Measurements from ENCODE around the gene CLBA1.

- TF ChIP-seq TCF12 (IDR thresholded peaks at IDR 0.05) (no peak), CTCF (IDR thresholded peaks at IDR 0.05) (no peak), RCOR1 (IDR thresholded peaks at IDR 0.05; ENCODE audit: low read length) (no peak), EP300 (IDR thresholded peaks at IDR 0.05; ENCODE audit: borderline replicate concordance in 1 of 2, low read depth in 1 of 2, low read length in 1 of 2) (no peak), POLR2AphosphoS5 (IDR thresholded peaks at IDR 0.05; ENCODE audit: low read depth, low read length) (no peak), ZBTB33 (IDR thresholded peaks at IDR 0.05; ENCODE audit: borderline replicate concordance, low read depth) (no peak), TAF1 (IDR thresholded peaks at IDR 0.05; ENCODE audit: borderline replicate concordance, low read depth, low read length) (no peak), RAD21 (IDR thresholded peaks at IDR 0.05; ENCODE audit: low read length) (no peak), JUND (IDR thresholded peaks at IDR 0.05) (no peak), RFX5 (IDR thresholded peaks at IDR 0.05; ENCODE audit: low read length) (no peak)
Measured at GRCh38 chr14:105025429-105025828, 39.8 kb downstream of the CLBA1 start.
